ENCODE results near the gene MT2A.

The MT2A gene

GRCh38 chr16:56600398-56600999 is 7.9 kb upstream of the MT2A start:
- peak; percentile 38 for DNase-seq

GRCh38 chr16:56601325-56601724 is 7.1 kb upstream of the MT2A start:
- no peak for DNase-seq

- DNase-seq = peak; percentile 51
Measured at GRCh38 chr16:56603589-56603988, 4.8 kb upstream of the MT2A start.

- DNase-seq = no peak
Measured at GRCh38 chr16:56604966-56605365, 3.4 kb upstream of the MT2A start.

- no peak for DNase-seq
Measured at GRCh38 chr16:56605475-56605874, 2.9 kb upstream of the MT2A start.

- DNase-seq = no peak
Measured at GRCh38 chr16:56606071-56606475, 2.3 kb upstream of the MT2A start.

GRCh38 chr16:56606476-56607108 is 1.8 kb upstream of the MT2A start:
- no peak for DNase-seq

GRCh38 chr16:56607109-56607618 is 1.2 kb upstream of the MT2A start:
- DNase-seq = peak; percentile 4

GRCh38 chr16:56607675-56608042 is 725 bp upstream of the MT2A start:
- no peak for DNase-seq

- DNase-seq = no peak
Measured at GRCh38 chr16:56608876-56609462, 585 bp downstream of the MT2A start.

- DNase-seq = peak; percentile 97
Measured at GRCh38 chr16:56609463-56609921, 1.1 kb downstream of the MT2A start.

GRCh38 chr16:56610017-56610608 is 1.7 kb downstream of the MT2A start:
- DNase-seq = peak; percentile 43

GRCh38 chr16:56610609-56611111 is 2.3 kb downstream of the MT2A start:
- DNase-seq = no peak

- DNase-seq = no peak
Measured at GRCh38 chr16:56611281-56611833, 3.0 kb downstream of the MT2A start.

- DNase-seq = no peak
Measured at GRCh38 chr16:56613706-56614105, 5.3 kb downstream of the MT2A start.

- no peak for DNase-seq
Measured at GRCh38 chr16:56614549-56614991, 6.2 kb downstream of the MT2A start.

GRCh38 chr16:56615353-56615752 is 7.0 kb downstream of the MT2A start:
- DNase-seq = no peak

GRCh38 chr16:56616608-56617211 is 8.3 kb downstream of the MT2A start:
- DNase-seq = no peak

GRCh38 chr16:56617212-56618085 is 9.1 kb downstream of the MT2A start:
- DNase-seq = peak; percentile 26

- no peak for DNase-seq
Measured at GRCh38 chr16:56618138-56618537, 9.8 kb downstream of the MT2A start.

GRCh38 chr16:56620339-56620897 is 12.0 kb downstream of the MT2A start:
- DNase-seq = no peak

Measured in MV-4-11 (cell line).